Measurements from ENCODE around the gene FHL5. TPM values are rescaled to one million over a fixed set of nuclear protein-coding genes. Genes with fewer than 3 reads are reported as not detected.
A peak's percentile ranks its signal among the peaks of the same experiment; 100 is the strongest.

Gene FHL5
- total RNA-seq, 1 experiment from 2014 or later: not detected

DNA sequence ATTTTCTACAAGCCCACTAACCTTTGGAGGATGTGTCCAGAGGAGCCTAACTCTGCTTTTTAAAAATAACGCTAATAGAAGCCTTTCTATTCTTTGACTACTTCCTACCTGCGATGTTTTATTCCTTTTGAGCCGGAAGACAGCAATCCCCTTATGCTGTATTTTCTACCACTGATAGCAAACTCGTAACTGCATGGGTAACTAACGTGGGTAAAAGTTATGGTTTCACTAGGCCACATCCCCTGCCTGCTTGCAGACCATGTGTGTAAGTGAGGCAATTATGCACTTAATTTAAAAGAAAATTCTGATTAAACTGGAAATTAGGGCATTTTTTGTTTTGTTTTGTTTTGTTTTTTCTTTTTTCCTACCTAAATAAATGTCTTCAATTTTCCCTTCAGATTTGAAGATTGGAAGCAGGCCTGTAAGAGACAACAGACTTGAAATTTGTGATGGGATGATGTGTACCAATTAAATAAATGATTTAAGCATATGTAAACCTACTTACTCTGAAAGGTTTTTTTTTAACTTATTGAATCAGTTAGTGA lies 40.4 kb upstream of the FHL5 start:
- Histone ChIP-seq H3K9ac (ENCODE audit: low read length) (peak overlapping the region; percentile 94), H3K4me1 (ENCODE audit: insufficient read depth, low read length) (peaks cover 22% of the 10 kb centered on the region), H3K27me3 (ENCODE audit: low read length) (no peaks in the 10 kb centered on the region), H3F3A (ENCODE audit: low read length, unreplicated experiment) (no peaks in the 10 kb centered on the region), H3K4me2 (ENCODE audit: low read length) (peak overlapping the region; percentile 95), H2AFZ (ENCODE audit: low read length) (peak overlapping the region; percentile 79), H3K79me2 (ENCODE audit: low read length) (peaks cover 30% of the 10 kb centered on the region), H3K27ac (ENCODE audit: low read length) (peak overlapping the region; percentile 76), H3K36me3 (ENCODE audit: low read depth, low read length) (peaks cover 7% of the 10 kb centered on the region; the same call in 1 of the 2 replicates), H3K9me3 (ENCODE audit: low read length) (no peaks in the 10 kb centered on the region), H4K20me1 (ENCODE audit: low read length) (no peaks in the 10 kb centered on the region), H3K4me3 (ENCODE audit: low read length) (peak overlapping the region; percentile 75), H3K9me2 (replicated peaks; ENCODE audit: low read length) (no peaks in the 10 kb centered on the region)
- no TSS peak for BruUV-seq (replicated peaks)
- DNase-seq (no peak), ATAC-seq (no peak)
- ChIA-PET CTCF (no interaction called here), POLR2A (ENCODE audit: unreplicated experiment) (no interaction called here)
- intact Hi-C loops (cut with micrococcal nuclease): loop anchor here (10.0 kb wide), 1 partner anchor 128 kb away; no protein-coding TSS in a partner anchor
- TF ChIP-seq EZH2phosphoT487 (IDR thresholded peaks at IDR 0.05; ENCODE audit: borderline replicate concordance, low read length) (no peak), EZH2 (IDR thresholded peaks at IDR 0.05; ENCODE audit: low read length, unreplicated experiment) (no peak)
- TF ChIP-seq, protein P1, sequence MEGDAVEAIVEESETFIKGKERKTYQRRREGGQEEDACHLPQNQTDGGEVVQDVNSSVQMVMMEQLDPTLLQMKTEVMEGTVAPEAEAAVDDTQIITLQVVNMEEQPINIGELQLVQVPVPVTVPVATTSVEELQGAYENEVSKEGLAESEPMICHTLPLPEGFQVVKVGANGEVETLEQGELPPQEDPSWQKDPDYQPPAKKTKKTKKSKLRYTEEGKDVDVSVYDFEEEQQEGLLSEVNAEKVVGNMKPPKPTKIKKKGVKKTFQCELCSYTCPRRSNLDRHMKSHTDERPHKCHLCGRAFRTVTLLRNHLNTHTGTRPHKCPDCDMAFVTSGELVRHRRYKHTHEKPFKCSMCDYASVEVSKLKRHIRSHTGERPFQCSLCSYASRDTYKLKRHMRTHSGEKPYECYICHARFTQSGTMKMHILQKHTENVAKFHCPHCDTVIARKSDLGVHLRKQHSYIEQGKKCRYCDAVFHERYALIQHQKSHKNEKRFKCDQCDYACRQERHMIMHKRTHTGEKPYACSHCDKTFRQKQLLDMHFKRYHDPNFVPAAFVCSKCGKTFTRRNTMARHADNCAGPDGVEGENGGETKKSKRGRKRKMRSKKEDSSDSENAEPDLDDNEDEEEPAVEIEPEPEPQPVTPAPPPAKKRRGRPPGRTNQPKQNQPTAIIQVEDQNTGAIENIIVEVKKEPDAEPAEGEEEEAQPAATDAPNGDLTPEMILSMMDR (conservative IDR thresholded peaks at IDR 0.05; ENCODE audit: low read depth, low read length): no peak

DNA sequence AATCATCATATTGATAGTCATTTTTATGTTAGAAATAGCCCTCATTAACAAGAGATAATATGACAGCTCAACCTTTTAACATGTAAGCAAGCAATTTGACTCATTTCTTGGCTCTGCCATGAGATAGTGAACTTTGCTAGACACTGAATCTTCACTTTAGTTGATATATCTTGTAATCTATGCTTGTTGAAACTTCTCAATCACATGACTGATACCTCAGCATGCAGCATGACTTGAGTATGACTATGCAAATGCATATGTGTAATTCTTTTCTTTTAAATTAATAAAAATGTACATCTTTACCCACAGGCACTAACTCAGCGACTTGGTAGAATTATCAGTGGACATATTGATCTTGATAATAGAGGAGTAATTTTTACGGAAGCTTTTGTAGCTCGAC lies 34.7 kb upstream of the FHL5 start:
- Histone ChIP-seq H3K27me3 (ENCODE audit: low read length) (no peaks in the 10 kb centered on the region), H3F3A (ENCODE audit: low read length, unreplicated experiment) (no peaks in the 10 kb centered on the region), H3K27ac (ENCODE audit: low read length) (no peak overlapping the region), H3K9me2 (replicated peaks; ENCODE audit: low read length) (no peaks in the 10 kb centered on the region), H3K4me3 (ENCODE audit: low read length) (no peak overlapping the region), H2AFZ (ENCODE audit: low read length) (no peak overlapping the region), H3K4me2 (ENCODE audit: low read length) (no peak overlapping the region), H3K79me2 (ENCODE audit: low read length) (peaks cover 3% of the 10 kb centered on the region), H3K9me3 (ENCODE audit: low read length) (no peaks in the 10 kb centered on the region), H3K36me3 (ENCODE audit: low read depth, low read length) (peaks cover 15% of the 10 kb centered on the region), H4K20me1 (ENCODE audit: low read length) (no peaks in the 10 kb centered on the region), H3K4me1 (ENCODE audit: insufficient read depth, low read length) (peaks cover 2% of the 10 kb centered on the region; the same call in 1 of the 2 replicates), H3K9ac (ENCODE audit: low read length) (no peak overlapping the region)
- ChIA-PET CTCF (no interaction called here), POLR2A (ENCODE audit: unreplicated experiment) (no interaction called here)
- intact Hi-C loops (cut with micrococcal nuclease): loop anchor here (10.0 kb wide), 1 partner anchor 133 kb away; no protein-coding TSS in a partner anchor
- ATAC-seq (no peak), DNase-seq (no peak)
- TF ChIP-seq EZH2phosphoT487 (IDR thresholded peaks at IDR 0.05; ENCODE audit: borderline replicate concordance, low read length): no peak
- TF ChIP-seq, protein P1 (conservative IDR thresholded peaks at IDR 0.05; ENCODE audit: low read depth, low read length): no peak
- TF ChIP-seq EZH2 (IDR thresholded peaks at IDR 0.05; ENCODE audit: low read length, unreplicated experiment): no peak
- no TSS peak for BruUV-seq (replicated peaks)

DNA sequence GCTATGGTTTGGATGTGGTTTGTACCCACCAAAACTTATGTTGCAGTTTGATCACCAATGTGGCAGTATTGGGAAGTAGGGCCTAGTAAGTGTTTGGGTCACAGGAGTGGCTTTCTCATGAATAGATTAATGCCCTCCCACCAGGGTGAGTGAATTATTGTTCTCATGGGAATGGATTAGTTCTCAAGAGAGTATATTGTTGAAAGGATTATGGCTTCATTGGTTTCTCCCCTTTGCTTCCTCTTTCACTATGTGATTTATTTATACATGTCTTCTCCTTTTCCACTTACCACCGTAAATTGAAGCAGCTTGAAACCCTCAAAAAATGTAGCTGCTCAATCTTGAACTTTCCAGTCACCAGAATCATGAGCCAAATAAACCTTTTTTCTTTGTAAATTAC lies 30.5 kb upstream of the FHL5 start:
- no peaks in the 10 kb centered on the region for H3K9me2 ChIP-seq (replicated peaks; ENCODE audit: low read length)
- no peaks in the 10 kb centered on the region for H3K27me3 ChIP-seq (ENCODE audit: low read length)
- H4K20me1 ChIP-seq (ENCODE audit: low read length): no peaks in the 10 kb centered on the region
- peaks cover 11% of the 10 kb centered on the region; the same call in 1 of the 2 replicates for H3K36me3 ChIP-seq (ENCODE audit: low read depth, low read length)
- no peak for ATAC-seq
- no peak overlapping the region for H3K4me3 ChIP-seq (ENCODE audit: low read length)
- H3K9ac ChIP-seq (ENCODE audit: low read length): no peak overlapping the region
- POLR2A ChIA-PET (ENCODE audit: unreplicated experiment): no interaction called here
- DNase-seq: no peak
- H3K4me2 ChIP-seq (ENCODE audit: low read length): no peak overlapping the region
- no peak overlapping the region for H2AFZ ChIP-seq (ENCODE audit: low read length)
- no peaks in the 10 kb centered on the region for H3K4me1 ChIP-seq (ENCODE audit: insufficient read depth, low read length)
- no peaks in the 10 kb centered on the region for H3F3A ChIP-seq (ENCODE audit: low read length, unreplicated experiment)
- H3K79me2 ChIP-seq (ENCODE audit: low read length): no peaks in the 10 kb centered on the region
- no TSS peak for BruUV-seq (replicated peaks)
- H3K27ac ChIP-seq (ENCODE audit: low read length): no peak overlapping the region
- H3K9me3 ChIP-seq (ENCODE audit: low read length): no peaks in the 10 kb centered on the region
- CTCF ChIA-PET: no interaction called here
- TF ChIP-seq EZH2phosphoT487 (IDR thresholded peaks at IDR 0.05; ENCODE audit: borderline replicate concordance, low read length): no peak
- intact Hi-C loops (cut with micrococcal nuclease): no loop called here
